Endothelial cell of umbilical vein (primary cell): ENCODE data around the gene CLEC16A. TPM values are rescaled to one million over a fixed set of nuclear protein-coding genes. Genes with fewer than 3 reads are reported as not detected.

Experiments
- BruUV-seq: library from RNA; stranded (reverse); fragments of 400-500 nt; replicated peaks from 2 replicates; lab custom pipeline; 2021; lab: Mats Ljungman, UMichigan
- CTCF ChIA-PET: fragments of 300-600, 350-600 bp; sonication (Branson Sonifier 250); formaldehyde crosslinking; loops from one replicate; lab custom pipeline; 2021; ENCODE audit warnings: antibody characterized with exemption, inconsistent platforms; lab: Charles Lee
- POLR2A ChIA-PET: fragments of 300-600, 350-600 bp; sonication (Branson Sonifier 250); formaldehyde crosslinking; loops from one replicate; lab custom pipeline; 2021; ENCODE audit warnings: antibody characterized with exemption, inconsistent platforms; lab: Charles Lee
- DNase-seq: peaks from one replicate; pipeline ENCODE4 v3.0.0-alpha.2; 2011; ENCODE audit warnings: low read depth, low spot score
- FAIRE-seq: peaks from 2 replicates; lab custom pipeline; 2011; peaks lifted over from hg19 to GRCh38; lab: Jason Lieb, UNC
- H2AFZ ChIP-seq: 2 replicates; pipeline ENCODE4 v1.6.0; 2012; ENCODE audit warnings: low read depth, low read length, control low read depth, inconsistent platforms
- H3K27ac ChIP-seq: 2 replicates; pipeline ENCODE4 v1.5.1; 2011; ENCODE audit warnings: low read depth, mild to moderate bottlenecking, control low read depth, low read length, moderate library complexity; ENCODE audit not compliant: insufficient read depth
- H3K27me3 ChIP-seq, 2 experiments: 2 replicates each; pipeline versions ENCODE4 v1.6.0 to v1.6.1; 2011; ENCODE audit warnings: low read length in 2 of 2, mixed read lengths in 1 of 2; ENCODE audit not compliant: control insufficient read depth in 2 of 2, insufficient read depth in 2 of 2
- H3K36me3 ChIP-seq, 2 experiments: 2 replicates in 1 of 2; 3 replicates in 1 of 2; pipeline ENCODE4 v1.5.1; 2011; ENCODE audit warnings: low read length in 2 of 2, mild to moderate bottlenecking in 1 of 2, moderate library complexity in 1 of 2; ENCODE audit not compliant: control insufficient read depth in 2 of 2, insufficient read depth in 2 of 2; ENCODE audit errors: extremely low read depth in 1 of 2
- H3K4me1 ChIP-seq: 3 replicates; pipeline ENCODE4 v1.5.1; 2011; ENCODE audit warnings: mild to moderate bottlenecking, low read length; ENCODE audit not compliant: control insufficient read depth, insufficient read depth; ENCODE audit errors: extremely low read depth
- H3K4me2 ChIP-seq: 2 replicates; pipeline ENCODE4 v1.6.1; 2011; ENCODE audit warnings: low read length, control low read depth, mixed read lengths; ENCODE audit not compliant: insufficient read depth
- H3K4me3 ChIP-seq, 3 experiments: fragments of 200-600 bp in 1 of 3; sonication (generic), shearing (Covaris generic) in 1 of 3; replicated peaks in 1 of 3; 2 replicates each; pipeline ENCODE4 v1.5.1; 2011 to 2016; ENCODE audit warnings: control low read depth in 3 of 3, low read length in 3 of 3, mild to moderate bottlenecking in 2 of 3, inconsistent platforms in 1 of 3, low read depth in 1 of 3, moderate library complexity in 1 of 3; ENCODE audit not compliant: insufficient read depth in 1 of 3
- H3K79me2 ChIP-seq: 2 replicates; pipeline ENCODE4 v1.6.0; 2012; ENCODE audit warnings: low read length, inconsistent platforms; ENCODE audit not compliant: control insufficient read depth, insufficient read depth
- H3K9ac ChIP-seq: replicated peaks from 2 replicates; pipeline ENCODE3; 2011; ENCODE audit warnings: low read length, control low read depth; ENCODE audit not compliant: insufficient read depth; ENCODE audit errors: extremely low read depth
- H3K9me1 ChIP-seq: replicated peaks from 3 replicates; pipeline ENCODE4 v1.6.0; 2011; ENCODE audit warnings: mild to moderate bottlenecking, low read length; ENCODE audit not compliant: control insufficient read depth, insufficient read depth; ENCODE audit errors: extremely low read depth
- H3K9me3 ChIP-seq: replicated peaks from 2 replicates; pipeline ENCODE4 v1.5.1; 2012; ENCODE audit warnings: low read length, inconsistent platforms; ENCODE audit not compliant: control insufficient read depth, insufficient read depth
- H4K20me1 ChIP-seq: replicated peaks from 2 replicates; pipeline ENCODE3; 2011; ENCODE audit warnings: mild to moderate bottlenecking, low read length; ENCODE audit not compliant: control insufficient read depth, insufficient read depth; ENCODE audit errors: extremely low read depth
- FOS ChIP-seq: IDR thresholded peaks from 2 replicates; pipeline ENCODE4 v1.6.1; 2011; ENCODE audit warnings: mild to moderate bottlenecking, low read length, moderate library complexity, borderline replicate concordance; ENCODE audit not compliant: insufficient read depth
- GATA2 ChIP-seq: IDR thresholded peaks from 2 replicates; pipeline ENCODE4 v1.7.0; 2011; ENCODE audit warnings: low read depth, mild to moderate bottlenecking, moderate library complexity, mixed read lengths, low read length; ENCODE audit not compliant: insufficient read length, insufficient read depth
- JUN ChIP-seq: IDR thresholded peaks from 2 replicates; pipeline ENCODE4 v1.6.1; 2011; ENCODE audit warnings: borderline replicate concordance, low read depth; ENCODE audit not compliant: insufficient read length, insufficient read depth
- POLR2A ChIP-seq: IDR thresholded peaks from 2 replicates; pipeline ENCODE4 v1.6.1; 2012; ENCODE audit warnings: low read depth, mild to moderate bottlenecking, control low read depth, low read length
- dilution Hi-C: fragments of 300-500 bp; cut with MboI; formaldehyde crosslinking; loops from one replicate; pipeline ENCODE4 v1.15.0; 2019; ENCODE audit warnings: low sequenced_read_pairs; ENCODE audit not compliant: extremely low pct_ligation_motif_present
- intact Hi-C: fragments of 100-400 bp; cut with micrococcal nuclease; formaldehyde crosslinking; loops from one replicate; pipeline ENCODE4 v1.10.0; 2022
- polyA plus RNA-seq, 4 experiments: library from polyadenylated mRNA; depleted of rRNA in 3 of 4; stranded (reverse) in 3 of 4; unstranded in 1 of 4; fragments of >200 nt; gene quantifications; 2 replicates each; pipeline versions ENCODE4 v1.2.1 to v1.2.3, GENCODE V29; 2011 to 2012; ENCODE audit warnings: missing spikeins in 1 of 4
- total RNA-seq: library from RNA; stranded (reverse); gene quantifications from 2 replicates; pipeline ENCODE4 v1.2.3, GENCODE V29; 2021
- TF ChIP-seq, protein P1 (sequence below), 2 donors: IDR thresholded peaks; 1 replicate in 1 of 2; 2 replicates in 1 of 2; pipeline ENCODE4 v1.5.1; 2011; ENCODE audit warnings: low read length in 2 of 2, mild to moderate bottlenecking in 2 of 2, moderate library complexity in 2 of 2, control low read depth in 1 of 2, inconsistent platforms in 1 of 2, low read depth in 1 of 2; ENCODE audit not compliant: insufficient read depth in 1 of 2; ENCODE audit errors: extremely low read depth in 1 of 2

The CLEC16A gene
- total and polyA plus RNA-seq, 2 donors (not counting 3 experiments of a cell fraction or from before 2014, with no cell fraction given), result 11.4 to 23.3 TPM

DNA sequence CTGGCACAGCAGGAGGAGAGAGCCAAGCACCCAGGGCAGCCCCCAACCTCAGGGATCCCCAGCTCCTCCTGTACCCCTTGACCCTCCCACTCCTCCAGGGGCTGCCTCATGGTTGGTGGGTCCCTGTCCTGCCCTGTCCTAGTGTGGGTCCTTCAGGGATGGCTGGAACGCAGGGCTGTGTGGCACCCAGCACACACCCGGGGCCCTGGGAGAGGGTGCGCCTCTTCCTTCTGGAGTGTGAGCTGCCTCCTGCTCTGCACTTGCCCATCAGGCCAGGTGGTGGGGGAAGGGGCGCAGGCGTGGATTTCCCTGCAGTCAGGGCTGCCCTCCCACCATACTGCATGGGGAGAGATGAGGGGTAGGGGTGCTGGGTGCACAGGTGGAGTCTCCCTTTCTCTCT, 269.0 kb downstream of the CLEC16A start:
- CTCF ChIA-PET, result interaction anchor here (1.2 kb wide), 1 partner anchor 54 kb away, joined by 3 read pairs; no protein-coding TSS in a partner anchor
- no peak overlapping the region for H2AFZ ChIP-seq
- no peak for DNase-seq
- H4K20me1 ChIP-seq, result no peaks in the 10 kb centered on the region
- H3K27me3 ChIP-seq, result no peaks in the 10 kb centered on the region
- TF ChIP-seq JUN (no peak), POLR2A (no peak), FOS (no peak), GATA2 (no peak)
- no TSS peak for BruUV-seq
- intact Hi-C loops (no loop called here), dilution Hi-C loops (no loop called here)
- no peaks in the 10 kb centered on the region for H3K9me1 ChIP-seq
- POLR2A ChIA-PET, result no interaction called here
- H3K9ac ChIP-seq, result no peak overlapping the region
- H3K4me2 ChIP-seq, result no peak overlapping the region
- H3K9me3 ChIP-seq, result no peaks in the 10 kb centered on the region
- no peak overlapping the region for H3K4me3 ChIP-seq
- H3K36me3 ChIP-seq, result no peaks in the 10 kb centered on the region
- H3K4me1 ChIP-seq, result no peaks in the 10 kb centered on the region
- no peak overlapping the region for H3K27ac ChIP-seq
- no peaks in the 10 kb centered on the region for H3K79me2 ChIP-seq
- FAIRE-seq, result no peak

DNA sequence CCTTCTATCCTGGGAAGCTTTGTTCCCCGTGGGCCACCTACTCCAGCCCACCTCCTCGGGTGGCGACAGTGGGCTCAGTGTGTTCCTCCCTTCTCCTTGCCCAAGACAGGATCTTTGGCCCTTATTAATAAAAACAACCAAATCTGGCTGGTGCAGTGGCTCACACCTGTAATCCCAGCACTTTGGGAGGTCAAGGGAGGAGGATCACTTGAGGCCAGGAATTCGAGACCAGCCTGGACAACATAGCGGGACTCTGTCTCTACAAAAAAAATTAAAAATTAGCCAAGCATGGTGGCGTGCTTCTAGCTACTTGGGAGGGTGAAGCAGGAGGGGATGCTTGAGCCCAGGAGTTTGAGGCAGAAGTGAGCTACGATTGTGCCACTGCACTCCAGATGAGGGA, 269.4 kb downstream of the CLEC16A start:
- dilution Hi-C loops, result no loop called here
- Histone ChIP-seq H3K9me3 (no peaks in the 10 kb centered on the region), H3K79me2 (no peaks in the 10 kb centered on the region), H3K9me1 (no peaks in the 10 kb centered on the region), H3K4me1 (no peaks in the 10 kb centered on the region), H3K36me3 (no peaks in the 10 kb centered on the region), H2AFZ (no peak overlapping the region), H3K4me2 (no peak overlapping the region), H3K4me3 (no peak overlapping the region), H3K27me3 (no peaks in the 10 kb centered on the region), H3K27ac (no peak overlapping the region), H3K9ac (no peak overlapping the region), H4K20me1 (no peaks in the 10 kb centered on the region)
- TF ChIP-seq, protein P1, sequence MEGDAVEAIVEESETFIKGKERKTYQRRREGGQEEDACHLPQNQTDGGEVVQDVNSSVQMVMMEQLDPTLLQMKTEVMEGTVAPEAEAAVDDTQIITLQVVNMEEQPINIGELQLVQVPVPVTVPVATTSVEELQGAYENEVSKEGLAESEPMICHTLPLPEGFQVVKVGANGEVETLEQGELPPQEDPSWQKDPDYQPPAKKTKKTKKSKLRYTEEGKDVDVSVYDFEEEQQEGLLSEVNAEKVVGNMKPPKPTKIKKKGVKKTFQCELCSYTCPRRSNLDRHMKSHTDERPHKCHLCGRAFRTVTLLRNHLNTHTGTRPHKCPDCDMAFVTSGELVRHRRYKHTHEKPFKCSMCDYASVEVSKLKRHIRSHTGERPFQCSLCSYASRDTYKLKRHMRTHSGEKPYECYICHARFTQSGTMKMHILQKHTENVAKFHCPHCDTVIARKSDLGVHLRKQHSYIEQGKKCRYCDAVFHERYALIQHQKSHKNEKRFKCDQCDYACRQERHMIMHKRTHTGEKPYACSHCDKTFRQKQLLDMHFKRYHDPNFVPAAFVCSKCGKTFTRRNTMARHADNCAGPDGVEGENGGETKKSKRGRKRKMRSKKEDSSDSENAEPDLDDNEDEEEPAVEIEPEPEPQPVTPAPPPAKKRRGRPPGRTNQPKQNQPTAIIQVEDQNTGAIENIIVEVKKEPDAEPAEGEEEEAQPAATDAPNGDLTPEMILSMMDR (IDR thresholded peaks at IDR 0.05; ENCODE audit: extremely low read depth in 1 of 2, insufficient read depth in 1 of 2, low read depth in 1 of 2, low read length in 2 of 2), result no peak
- no peak for DNase-seq
- ChIA-PET POLR2A (no interaction called here), CTCF (interaction anchor here (1.2 kb wide), 1 partner anchor 54 kb away, joined by 3 read pairs; no protein-coding TSS in a partner anchor)
- BruUV-seq, result no TSS peak
- intact Hi-C loops, result no loop called here
- no peak for FAIRE-seq
